IMR-90 (cell line): ENCODE data around the gene PLXNB1. TPM values are rescaled to one million over a fixed set of nuclear protein-coding genes. Genes with fewer than 3 reads are reported as not detected.
A peak's percentile ranks its signal among the peaks of the same experiment; 100 is the strongest.

Experiments used
- ATAC-seq: fragments of 200-7000 bp; cut with Tn5 transposase; 2 replicates; pipeline ENCODE4 v1.9.1; 2020; ENCODE audit warnings: low read depth, mild to moderate bottlenecking, moderate library complexity
- BruUV-seq: library from RNA; stranded (reverse); fragments of 400-500 nt; replicated peaks from 2 replicates; lab custom pipeline; 2021; lab: Mats Ljungman, UMichigan
- CTCF ChIA-PET: fragments of 300-600 bp; formaldehyde crosslinking; extraction: SDS; loops from one replicate; lab custom pipeline; 2021; ENCODE audit warnings: antibody characterized with exemption; lab: Yijun Ruan, JAX
- POLR2A ChIA-PET: fragments of 300-600 bp; sonication (Branson Sonifier 250); formaldehyde crosslinking; loops from one replicate; lab custom pipeline; 2022; ENCODE audit warnings: antibody characterized with exemption; ENCODE audit not compliant: unreplicated experiment; lab: Charles Lee
- DNase-seq: peaks from one replicate; pipeline ENCODE4 v3.0.0; 2013
- H2AFZ ChIP-seq: replicated peaks from 2 replicates; pipeline ENCODE3; 2013; ENCODE audit warnings: low read length, mild to moderate bottlenecking; ENCODE audit not compliant: poor library complexity
- H2AK5ac ChIP-seq: 2 replicates; pipeline ENCODE4 v1.6.1; 2013; ENCODE audit warnings: low read depth, low read length, inconsistent platforms
- H2AK9ac ChIP-seq: replicated peaks from 2 replicates; pipeline ENCODE3; 2013; ENCODE audit warnings: mild to moderate bottlenecking, low read depth, low read length, moderate library complexity; ENCODE audit not compliant: poor library complexity
- H2BK120ac ChIP-seq: 2 replicates; pipeline ENCODE4 v1.6.1; 2013; ENCODE audit warnings: low read depth, low read length, inconsistent platforms
- H2BK15ac ChIP-seq: 3 replicates; pipeline ENCODE4 v1.6.1; 2013; ENCODE audit warnings: low read depth, low read length, inconsistent platforms
- H2BK20ac ChIP-seq: 2 replicates; pipeline ENCODE4 v1.6.1; 2013; ENCODE audit warnings: low read depth, mild to moderate bottlenecking, inconsistent platforms, low read length, moderate library complexity
- H2BK5ac ChIP-seq: 2 replicates; pipeline ENCODE4 v1.6.1; 2013; ENCODE audit warnings: mild to moderate bottlenecking, low read depth, low read length, inconsistent platforms; ENCODE audit not compliant: poor library complexity, severe bottlenecking
- H3K14ac ChIP-seq: replicated peaks from 2 replicates; pipeline ENCODE4 v1.6.1; 2013; ENCODE audit warnings: low read depth, low read length, inconsistent platforms
- H3K18ac ChIP-seq: 2 replicates; pipeline ENCODE4 v1.6.1; 2013; ENCODE audit warnings: low read depth, low read length, control low read depth
- H3K23ac ChIP-seq: 2 replicates; pipeline ENCODE4 v1.6.1; 2013; ENCODE audit warnings: low read depth, low read length, inconsistent platforms
- H3K27ac ChIP-seq: 2 replicates; pipeline ENCODE4 v1.5.1; 2013; ENCODE audit warnings: mild to moderate bottlenecking, control low read depth, low read length; ENCODE audit not compliant: insufficient read depth
- H3K27me3 ChIP-seq: 2 replicates; pipeline ENCODE4 v1.6.1; 2013; ENCODE audit warnings: low read length; ENCODE audit not compliant: control insufficient read depth, insufficient read depth
- H3K36me3 ChIP-seq: 2 replicates; pipeline ENCODE4 v1.6.1; 2013; ENCODE audit warnings: low read length, mixed read lengths; ENCODE audit not compliant: control insufficient read depth, insufficient read depth
- H3K4ac ChIP-seq: 2 replicates; pipeline ENCODE4 v1.6.1; 2013; ENCODE audit warnings: low read depth, low read length, inconsistent platforms
- H3K4me1 ChIP-seq: 2 replicates; pipeline ENCODE4 v1.6.1; 2013; ENCODE audit warnings: low read length, mixed read lengths; ENCODE audit not compliant: control insufficient read depth, insufficient read depth
- H3K4me2 ChIP-seq: 2 replicates; pipeline ENCODE4 v1.6.1; 2013; ENCODE audit warnings: low read depth, mild to moderate bottlenecking, control low read depth, low read length, moderate library complexity
- H3K4me3 ChIP-seq: 2 replicates; pipeline ENCODE4 v1.5.1; 2013; ENCODE audit warnings: low read depth, mild to moderate bottlenecking, control low read depth, low read length, moderate library complexity; ENCODE audit not compliant: insufficient read depth
- H3K56ac ChIP-seq: 2 replicates; pipeline ENCODE4 v1.6.1; 2013; ENCODE audit warnings: low read length, inconsistent platforms; ENCODE audit not compliant: insufficient read depth; ENCODE audit errors: extremely low read depth
- H3K79me1 ChIP-seq, 2 experiments: 2 replicates each; pipeline ENCODE4 v1.6.1; 2013; ENCODE audit warnings: low read length in 2 of 2, inconsistent platforms in 1 of 2, low read depth in 1 of 2
- H3K9ac ChIP-seq: 2 replicates; pipeline ENCODE4 v1.6.1; 2013; ENCODE audit warnings: low read depth, low read length, control low read depth
- H3K9me1 ChIP-seq: 2 replicates; pipeline ENCODE4 v1.6.1; 2013; ENCODE audit warnings: low read length, inconsistent platforms; ENCODE audit not compliant: insufficient read depth
- H3K9me3 ChIP-seq: 2 replicates; pipeline ENCODE4 v1.6.1; 2013; ENCODE audit warnings: low read length; ENCODE audit not compliant: control insufficient read depth, insufficient read depth
- H4K20me1 ChIP-seq: 2 replicates; pipeline ENCODE4 v1.6.1; 2013; ENCODE audit warnings: low read length, inconsistent platforms; ENCODE audit not compliant: insufficient read depth
- H4K5ac ChIP-seq: 2 replicates; pipeline ENCODE4 v1.6.1; 2013; ENCODE audit warnings: mild to moderate bottlenecking, low read depth, low read length, control low read depth
- H4K8ac ChIP-seq, 2 experiments: 2 replicates each; pipeline ENCODE4 v1.6.1; 2013; ENCODE audit warnings: low read depth in 2 of 2, low read length in 2 of 2, control low read depth in 1 of 2, inconsistent platforms in 1 of 2
- H4K91ac ChIP-seq: 2 replicates; pipeline ENCODE4 v1.6.1; 2013; ENCODE audit warnings: low read depth, low read length, inconsistent platforms; ENCODE audit not compliant: insufficient read depth
- CTCF ChIP-seq: conservative IDR thresholded peaks from 2 replicates; pipeline ENCODE4 v1.5.1; 2012; ENCODE audit warnings: mild to moderate bottlenecking, low read depth, low read length, improper control_type of control experiment
- RCOR1 ChIP-seq: IDR thresholded peaks from 2 replicates; pipeline ENCODE4 v1.6.1; 2012; ENCODE audit warnings: mild to moderate bottlenecking, low read length, improper control_type of control experiment; ENCODE audit not compliant: insufficient replicate concordance
- RFX5 ChIP-seq: IDR thresholded peaks from 2 replicates; pipeline ENCODE4 v1.8.0; 2012; ENCODE audit warnings: low read depth, mild to moderate bottlenecking, low read length, moderate library complexity
- WGBS, 2 experiments: methylation state at CpG; one replicate each; pipeline versions ENCODE4 v1.1.5 to v1.1.7; 2013; ENCODE audit warnings: missing lambda C conversion rate in 2 of 2; ENCODE audit not compliant: insufficient read length in 1 of 2; ENCODE audit errors: extremely low coverage in 2 of 2; 5-methylcytosine and 5-hydroxymethylcytosine counted together
- dilution Hi-C: fragments of 300-500 bp; cut with HindIII; formaldehyde crosslinking; loops from one replicate; pipeline ENCODE4 v1.14.3; 2018; ENCODE audit warnings: low sequenced_read_pairs; ENCODE audit not compliant: unreplicated experiment
- in situ Hi-C: fragments of 300-500 bp; cut with MboI; formaldehyde crosslinking; loops from 3 replicates; pipeline ENCODE4 v1.14.3; 2019; ENCODE audit warnings: low sequenced_read_pairs, inconsistent platforms, mixed read lengths
- intact Hi-C: fragments of 100-400 bp; cut with micrococcal nuclease; formaldehyde crosslinking; loops from 2 replicates; pipeline ENCODE4 v1.10.0; 2022
- polyA plus RNA-seq, 3 experiments: library from polyadenylated mRNA; depleted of rRNA; stranded (reverse); fragments of >200 nt; gene quantifications; 2 replicates each; pipeline ENCODE4 v1.2.3, GENCODE V29; 2012; ENCODE audit warnings: low replicate concordance in 1 of 3
- total RNA-seq: library from RNA; depleted of rRNA; stranded (reverse); fragments of >200 nt; gene quantifications from 2 replicates; pipeline ENCODE4 v1.2.3, GENCODE V29; 2012

The PLXNB1 gene
- total and polyA plus RNA-seq, 2 of the 4 experiments (the other 2 are of a cell fraction), result 5.2 to 25.3 TPM

GRCh38 chr3:48433472-48434118 is 3.7 kb upstream of the PLXNB1 start:
- H3K4me1 ChIP-seq, result peaks cover 4% of the 10 kb centered on the region; the same call in 1 of the 2 replicates
- no peak overlapping the region for H3K23ac ChIP-seq
- H2AK9ac ChIP-seq, result no peak overlapping the region
- in situ Hi-C loops, result no loop called here
- BruUV-seq, result no TSS peak
- no peaks in the 10 kb centered on the region; the same call in 1 of the 2 replicates for H4K20me1 ChIP-seq
- H3K79me1 ChIP-seq, result peaks cover 7 to 26% of the 10 kb centered on the region in 2 experiments
- no peak overlapping the region for H3K27ac ChIP-seq
- H2BK5ac ChIP-seq, result no peak overlapping the region
- no peak overlapping the region for H3K56ac ChIP-seq
- no peak overlapping the region for H4K8ac ChIP-seq
- no peak overlapping the region for H4K91ac ChIP-seq
- no peaks in the 10 kb centered on the region for H3K9me3 ChIP-seq
- no peak overlapping the region for H3K4ac ChIP-seq
- H2AK5ac ChIP-seq, result no peak overlapping the region
- no peak overlapping the region for H4K5ac ChIP-seq
- peaks cover under 1% of the 10 kb centered on the region; the same call in 1 of the 2 replicates for H3K9me1 ChIP-seq
- ChIA-PET CTCF (interaction anchor here (0.5 to 2.7 kb wide), 3 partner anchors 26 to 902 kb away, joined by 3 to 16 read pairs (median 3); no protein-coding TSS in a partner anchor), POLR2A (no interaction called here)
- no peak overlapping the region for H3K4me3 ChIP-seq
- no peak for ATAC-seq
- intact Hi-C loops, result no loop called here
- TF ChIP-seq CTCF (no peak), RCOR1 (no peak), RFX5 (no peak)
- 95% methylated on average over 4 of the region's 12 CpGs; no CpG with 5 or more reads in 1 of the 2 experiments for WGBS, 2 experiments
- no peaks in the 10 kb centered on the region for H3K27me3 ChIP-seq
- H3K9ac ChIP-seq, result no peak overlapping the region
- H3K14ac ChIP-seq, result no peak overlapping the region
- peaks cover 18% of the 10 kb centered on the region for H3K36me3 ChIP-seq
- DNase-seq, result peak; percentile 26
- H3K18ac ChIP-seq, result no peak overlapping the region
- dilution Hi-C loops, result no loop called here
- H2BK120ac ChIP-seq, result peak overlapping the region; percentile 41; the same call in 1 of the 2 replicates
- H2AFZ ChIP-seq, result peak overlapping the region; percentile 37
- no peak overlapping the region for H2BK15ac ChIP-seq
- H2BK20ac ChIP-seq, result no peak overlapping the region
- no peak overlapping the region for H3K4me2 ChIP-seq
